Measurements from ENCODE around the gene PEX14. TPM values are rescaled to one million over a fixed set of nuclear protein-coding genes. Genes with fewer than 3 reads are reported as not detected.

PEX14 gene
- total and polyA plus RNA-seq, 2 experiments from 2014 or later = 17.6 to 19.6 TPM

DNA sequence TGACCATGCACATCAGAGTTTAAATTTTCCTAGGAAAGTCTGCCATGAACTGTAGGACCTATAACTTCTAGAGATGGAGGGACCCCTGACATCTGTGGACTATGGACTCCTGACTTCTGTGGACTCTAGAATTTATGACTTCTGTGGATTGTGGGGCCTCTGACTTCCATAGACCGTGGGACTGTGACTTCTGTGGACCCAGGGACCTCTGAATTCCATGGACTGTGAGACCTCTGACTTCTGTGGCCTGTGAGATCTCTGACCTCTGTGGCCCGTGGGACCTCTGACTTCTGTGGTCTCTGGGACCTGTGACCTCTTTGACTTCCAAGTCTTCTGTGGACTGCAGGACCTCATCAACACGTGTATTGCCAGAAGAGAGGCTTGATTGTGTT, 36.7 kb downstream of the PEX14 start (continued):
- TF ChIP-seq, protein P1, sequence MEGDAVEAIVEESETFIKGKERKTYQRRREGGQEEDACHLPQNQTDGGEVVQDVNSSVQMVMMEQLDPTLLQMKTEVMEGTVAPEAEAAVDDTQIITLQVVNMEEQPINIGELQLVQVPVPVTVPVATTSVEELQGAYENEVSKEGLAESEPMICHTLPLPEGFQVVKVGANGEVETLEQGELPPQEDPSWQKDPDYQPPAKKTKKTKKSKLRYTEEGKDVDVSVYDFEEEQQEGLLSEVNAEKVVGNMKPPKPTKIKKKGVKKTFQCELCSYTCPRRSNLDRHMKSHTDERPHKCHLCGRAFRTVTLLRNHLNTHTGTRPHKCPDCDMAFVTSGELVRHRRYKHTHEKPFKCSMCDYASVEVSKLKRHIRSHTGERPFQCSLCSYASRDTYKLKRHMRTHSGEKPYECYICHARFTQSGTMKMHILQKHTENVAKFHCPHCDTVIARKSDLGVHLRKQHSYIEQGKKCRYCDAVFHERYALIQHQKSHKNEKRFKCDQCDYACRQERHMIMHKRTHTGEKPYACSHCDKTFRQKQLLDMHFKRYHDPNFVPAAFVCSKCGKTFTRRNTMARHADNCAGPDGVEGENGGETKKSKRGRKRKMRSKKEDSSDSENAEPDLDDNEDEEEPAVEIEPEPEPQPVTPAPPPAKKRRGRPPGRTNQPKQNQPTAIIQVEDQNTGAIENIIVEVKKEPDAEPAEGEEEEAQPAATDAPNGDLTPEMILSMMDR (conservative IDR thresholded peaks at IDR 0.05; ENCODE audit: low read depth in 2 of 2) = no peak

DNA sequence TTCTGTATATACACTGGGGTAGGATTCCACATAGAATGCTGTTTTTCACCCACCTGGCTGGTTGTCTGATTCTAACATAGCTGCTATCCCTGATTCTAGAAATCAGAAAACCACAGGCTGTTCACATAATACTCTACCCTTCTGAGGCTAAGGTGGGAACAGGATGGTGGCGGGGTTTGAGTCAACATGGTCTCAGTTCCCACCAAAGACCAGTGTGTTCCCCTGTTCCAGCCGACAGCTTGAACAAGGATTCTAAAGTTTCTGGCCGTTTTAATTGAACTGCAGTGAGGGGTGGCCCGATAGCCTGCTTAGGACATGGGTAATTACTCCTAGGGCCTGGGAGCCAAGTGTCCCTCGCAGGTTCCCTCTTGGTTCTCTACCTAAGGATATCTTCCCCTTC, 38.4 kb downstream of the PEX14 start:
- H3K36me3 ChIP-seq (ENCODE audit: insufficient read depth) = no peaks in the 10 kb centered on the region
- ATAC-seq = no peak
- peaks cover 15% of the 10 kb centered on the region for H4K20me1 ChIP-seq (replicated peaks; ENCODE audit: insufficient read depth)
- H3K4me2 ChIP-seq = no peak overlapping the region
- H3K79me2 ChIP-seq (replicated peaks; ENCODE audit: insufficient read depth) = peaks cover 79% of the 10 kb centered on the region
- H3K27me3 ChIP-seq (ENCODE audit: insufficient read depth) = no peaks in the 10 kb centered on the region
- H3K4me1 Mint-ChIP-seq = peaks cover 67% of the 10 kb centered on the region
- H3K36me3 Mint-ChIP-seq (ENCODE audit: low read depth) = no peaks in the 10 kb centered on the region
- peak overlapping the region; percentile 70; the same call in 1 of the 2 replicates for H3K27ac ChIP-seq (ENCODE audit: low read depth)
- H3K4me3 Mint-ChIP-seq = no peak overlapping the region
- no peak overlapping the region for H2AFZ ChIP-seq
- TF ChIP-seq, protein P2, sequence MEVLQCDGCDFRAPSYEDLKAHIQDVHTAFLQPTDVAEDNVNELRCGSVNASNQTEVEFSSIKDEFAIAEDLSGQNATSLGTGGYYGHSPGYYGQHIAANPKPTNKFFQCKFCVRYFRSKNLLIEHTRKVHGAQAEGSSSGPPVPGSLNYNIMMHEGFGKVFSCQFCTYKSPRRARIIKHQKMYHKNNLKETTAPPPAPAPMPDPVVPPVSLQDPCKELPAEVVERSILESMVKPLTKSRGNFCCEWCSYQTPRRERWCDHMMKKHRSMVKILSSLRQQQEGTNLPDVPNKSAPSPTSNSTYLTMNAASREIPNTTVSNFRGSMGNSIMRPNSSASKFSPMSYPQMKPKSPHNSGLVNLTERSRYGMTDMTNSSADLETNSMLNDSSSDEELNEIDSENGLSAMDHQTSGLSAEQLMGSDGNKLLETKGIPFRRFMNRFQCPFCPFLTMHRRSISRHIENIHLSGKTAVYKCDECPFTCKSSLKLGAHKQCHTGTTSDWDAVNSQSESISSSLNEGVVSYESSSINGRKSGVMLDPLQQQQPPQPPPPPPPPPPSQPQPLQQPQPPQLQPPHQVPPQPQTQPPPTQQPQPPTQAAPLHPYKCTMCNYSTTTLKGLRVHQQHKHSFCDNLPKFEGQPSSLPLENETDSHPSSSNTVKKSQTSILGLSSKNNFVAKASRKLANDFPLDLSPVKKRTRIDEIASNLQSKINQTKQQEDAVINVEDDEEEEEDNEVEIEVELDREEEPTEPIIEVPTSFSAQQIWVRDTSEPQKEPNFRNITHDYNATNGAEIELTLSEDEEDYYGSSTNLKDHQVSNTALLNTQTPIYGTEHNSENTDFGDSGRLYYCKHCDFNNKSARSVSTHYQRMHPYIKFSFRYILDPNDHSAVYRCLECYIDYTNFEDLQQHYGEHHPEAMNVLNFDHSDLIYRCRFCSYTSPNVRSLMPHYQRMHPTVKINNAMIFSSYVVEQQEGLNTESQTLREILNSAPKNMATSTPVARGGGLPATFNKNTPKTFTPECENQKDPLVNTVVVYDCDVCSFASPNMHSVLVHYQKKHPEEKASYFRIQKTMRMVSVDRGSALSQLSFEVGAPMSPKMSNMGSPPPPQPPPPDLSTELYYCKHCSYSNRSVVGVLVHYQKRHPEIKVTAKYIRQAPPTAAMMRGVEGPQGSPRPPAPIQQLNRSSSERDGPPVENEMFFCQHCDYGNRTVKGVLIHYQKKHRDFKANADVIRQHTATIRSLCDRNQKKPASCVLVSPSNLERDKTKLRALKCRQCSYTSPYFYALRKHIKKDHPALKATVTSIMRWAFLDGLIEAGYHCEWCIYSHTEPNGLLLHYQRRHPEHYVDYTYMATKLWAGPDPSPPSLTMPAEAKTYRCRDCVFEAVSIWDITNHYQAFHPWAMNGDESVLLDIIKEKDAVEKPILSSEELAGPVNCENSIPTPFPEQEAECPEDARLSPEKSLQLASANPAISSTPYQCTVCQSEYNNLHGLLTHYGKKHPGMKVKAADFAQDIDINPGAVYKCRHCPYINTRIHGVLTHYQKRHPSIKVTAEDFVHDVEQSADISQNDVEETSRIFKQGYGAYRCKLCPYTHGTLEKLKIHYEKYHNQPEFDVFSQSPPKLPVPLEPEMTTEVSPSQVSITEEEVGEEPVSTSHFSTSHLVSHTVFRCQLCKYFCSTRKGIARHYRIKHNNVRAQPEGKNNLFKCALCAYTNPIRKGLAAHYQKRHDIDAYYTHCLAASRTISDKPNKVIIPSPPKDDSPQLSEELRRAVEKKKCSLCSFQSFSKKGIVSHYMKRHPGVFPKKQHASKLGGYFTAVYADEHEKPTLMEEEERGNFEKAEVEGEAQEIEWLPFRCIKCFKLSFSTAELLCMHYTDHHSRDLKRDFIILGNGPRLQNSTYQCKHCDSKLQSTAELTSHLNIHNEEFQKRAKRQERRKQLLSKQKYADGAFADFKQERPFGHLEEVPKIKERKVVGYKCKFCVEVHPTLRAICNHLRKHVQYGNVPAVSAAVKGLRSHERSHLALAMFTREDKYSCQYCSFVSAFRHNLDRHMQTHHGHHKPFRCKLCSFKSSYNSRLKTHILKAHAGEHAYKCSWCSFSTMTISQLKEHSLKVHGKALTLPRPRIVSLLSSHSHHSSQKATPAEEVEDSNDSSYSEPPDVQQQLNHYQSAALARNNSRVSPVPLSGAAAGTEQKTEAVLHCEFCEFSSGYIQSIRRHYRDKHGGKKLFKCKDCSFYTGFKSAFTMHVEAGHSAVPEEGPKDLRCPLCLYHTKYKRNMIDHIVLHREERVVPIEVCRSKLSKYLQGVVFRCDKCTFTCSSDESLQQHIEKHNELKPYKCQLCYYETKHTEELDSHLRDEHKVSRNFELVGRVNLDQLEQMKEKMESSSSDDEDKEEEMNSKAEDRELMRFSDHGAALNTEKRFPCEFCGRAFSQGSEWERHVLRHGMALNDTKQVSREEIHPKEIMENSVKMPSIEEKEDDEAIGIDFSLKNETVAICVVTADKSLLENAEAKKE (CRISPR knock-in tag; IDR thresholded peaks at IDR 0.05) = no peak
- TF ChIP-seq POLR2AphosphoS5 (IDR thresholded peaks at IDR 0.05; ENCODE audit: low read depth) (no peak), EZH2phosphoT487 (IDR thresholded peaks at IDR 0.05; ENCODE audit: unreplicated experiment) (no peak)
- H3F3A ChIP-seq (replicated peaks; ENCODE audit: low read depth) = no peaks in the 10 kb centered on the region; the same call in 1 of the 2 replicates
- H3K27ac Mint-ChIP-seq = no peak overlapping the region
- peaks cover 58% of the 10 kb centered on the region for H3K4me1 ChIP-seq (ENCODE audit: insufficient read depth)
- H3K9me3 Mint-ChIP-seq = no peaks in the 10 kb centered on the region
- no peak for DNase-seq (ENCODE audit: low spot score)
- H3K4me3 ChIP-seq = no peak overlapping the region
- H3K27me3 Mint-ChIP-seq (ENCODE audit: insufficient read depth, low read depth, poor library complexity) = peaks cover 3% of the 10 kb centered on the region
- H3K9me2 ChIP-seq (ENCODE audit: insufficient read depth) = no peaks in the 10 kb centered on the region

Data from GM23338 (cell line).